Fibroblast of skin of abdomen (primary cell): ENCODE results near the gene RBPMS2.

Experiments
- DNase-seq: peaks from one replicate; pipeline ENCODE4 v3.0.0-alpha.2; 2013

RBPMS2 gene

GRCh38 chr15:64690008-64690407, 85.4 kb downstream of the RBPMS2 start:
- DNase-seq = no peak
